ENCODE results near the gene ABCB8. TPM values are rescaled to one million over a fixed set of nuclear protein-coding genes. Genes with fewer than 3 reads are reported as not detected.

ABCB8 gene
- total and polyA plus RNA-seq, 9 of the 15 experiments (the other 6 are each of a cell fraction or from before 2014, with no cell fraction given): 7.6 to 106 (median 36.3) TPM

DNA sequence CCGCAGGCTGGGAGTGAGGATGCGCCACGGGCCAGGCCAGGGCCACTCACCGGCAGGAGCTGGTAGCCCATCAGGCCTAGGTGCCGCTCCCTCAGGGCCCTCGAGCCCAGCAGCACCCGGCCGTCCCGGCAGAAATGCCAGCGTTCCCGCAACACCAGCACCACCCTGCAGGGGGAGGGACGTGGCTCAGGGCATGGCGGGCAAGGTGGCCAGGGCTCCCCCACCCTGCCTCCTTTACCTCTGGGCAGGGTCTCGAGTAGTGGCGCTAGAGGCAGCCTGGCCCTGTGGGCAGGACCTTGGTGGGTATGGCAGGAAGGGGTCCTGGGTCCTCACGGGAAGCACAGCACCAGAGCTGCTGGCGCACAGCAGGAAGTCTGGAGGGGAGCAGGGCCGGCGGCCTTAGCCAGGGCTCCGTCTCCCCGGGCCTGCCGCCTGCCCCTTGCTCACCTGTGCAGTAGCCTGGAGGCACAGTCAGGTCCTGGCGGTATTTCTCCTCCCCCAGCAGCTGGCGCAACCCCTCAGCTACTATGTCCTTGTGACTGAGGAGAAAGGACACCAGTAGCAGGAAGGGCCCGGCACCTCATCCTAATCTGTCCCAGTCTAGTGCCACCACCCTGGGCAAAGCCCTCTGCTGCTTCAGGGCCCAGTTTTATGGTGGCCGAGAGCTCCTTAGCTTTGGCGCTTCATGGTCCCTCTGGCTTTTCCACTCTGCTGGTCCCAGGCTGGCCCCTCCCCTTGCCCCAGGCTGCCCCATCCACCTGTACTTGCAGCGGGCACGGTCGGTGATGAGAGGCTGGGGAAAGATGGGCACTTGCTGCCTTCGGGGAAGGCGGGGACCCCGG is 48.8 kb downstream of the ABCB8 start (continued):
- TF ChIP-seq, protein P1, sequence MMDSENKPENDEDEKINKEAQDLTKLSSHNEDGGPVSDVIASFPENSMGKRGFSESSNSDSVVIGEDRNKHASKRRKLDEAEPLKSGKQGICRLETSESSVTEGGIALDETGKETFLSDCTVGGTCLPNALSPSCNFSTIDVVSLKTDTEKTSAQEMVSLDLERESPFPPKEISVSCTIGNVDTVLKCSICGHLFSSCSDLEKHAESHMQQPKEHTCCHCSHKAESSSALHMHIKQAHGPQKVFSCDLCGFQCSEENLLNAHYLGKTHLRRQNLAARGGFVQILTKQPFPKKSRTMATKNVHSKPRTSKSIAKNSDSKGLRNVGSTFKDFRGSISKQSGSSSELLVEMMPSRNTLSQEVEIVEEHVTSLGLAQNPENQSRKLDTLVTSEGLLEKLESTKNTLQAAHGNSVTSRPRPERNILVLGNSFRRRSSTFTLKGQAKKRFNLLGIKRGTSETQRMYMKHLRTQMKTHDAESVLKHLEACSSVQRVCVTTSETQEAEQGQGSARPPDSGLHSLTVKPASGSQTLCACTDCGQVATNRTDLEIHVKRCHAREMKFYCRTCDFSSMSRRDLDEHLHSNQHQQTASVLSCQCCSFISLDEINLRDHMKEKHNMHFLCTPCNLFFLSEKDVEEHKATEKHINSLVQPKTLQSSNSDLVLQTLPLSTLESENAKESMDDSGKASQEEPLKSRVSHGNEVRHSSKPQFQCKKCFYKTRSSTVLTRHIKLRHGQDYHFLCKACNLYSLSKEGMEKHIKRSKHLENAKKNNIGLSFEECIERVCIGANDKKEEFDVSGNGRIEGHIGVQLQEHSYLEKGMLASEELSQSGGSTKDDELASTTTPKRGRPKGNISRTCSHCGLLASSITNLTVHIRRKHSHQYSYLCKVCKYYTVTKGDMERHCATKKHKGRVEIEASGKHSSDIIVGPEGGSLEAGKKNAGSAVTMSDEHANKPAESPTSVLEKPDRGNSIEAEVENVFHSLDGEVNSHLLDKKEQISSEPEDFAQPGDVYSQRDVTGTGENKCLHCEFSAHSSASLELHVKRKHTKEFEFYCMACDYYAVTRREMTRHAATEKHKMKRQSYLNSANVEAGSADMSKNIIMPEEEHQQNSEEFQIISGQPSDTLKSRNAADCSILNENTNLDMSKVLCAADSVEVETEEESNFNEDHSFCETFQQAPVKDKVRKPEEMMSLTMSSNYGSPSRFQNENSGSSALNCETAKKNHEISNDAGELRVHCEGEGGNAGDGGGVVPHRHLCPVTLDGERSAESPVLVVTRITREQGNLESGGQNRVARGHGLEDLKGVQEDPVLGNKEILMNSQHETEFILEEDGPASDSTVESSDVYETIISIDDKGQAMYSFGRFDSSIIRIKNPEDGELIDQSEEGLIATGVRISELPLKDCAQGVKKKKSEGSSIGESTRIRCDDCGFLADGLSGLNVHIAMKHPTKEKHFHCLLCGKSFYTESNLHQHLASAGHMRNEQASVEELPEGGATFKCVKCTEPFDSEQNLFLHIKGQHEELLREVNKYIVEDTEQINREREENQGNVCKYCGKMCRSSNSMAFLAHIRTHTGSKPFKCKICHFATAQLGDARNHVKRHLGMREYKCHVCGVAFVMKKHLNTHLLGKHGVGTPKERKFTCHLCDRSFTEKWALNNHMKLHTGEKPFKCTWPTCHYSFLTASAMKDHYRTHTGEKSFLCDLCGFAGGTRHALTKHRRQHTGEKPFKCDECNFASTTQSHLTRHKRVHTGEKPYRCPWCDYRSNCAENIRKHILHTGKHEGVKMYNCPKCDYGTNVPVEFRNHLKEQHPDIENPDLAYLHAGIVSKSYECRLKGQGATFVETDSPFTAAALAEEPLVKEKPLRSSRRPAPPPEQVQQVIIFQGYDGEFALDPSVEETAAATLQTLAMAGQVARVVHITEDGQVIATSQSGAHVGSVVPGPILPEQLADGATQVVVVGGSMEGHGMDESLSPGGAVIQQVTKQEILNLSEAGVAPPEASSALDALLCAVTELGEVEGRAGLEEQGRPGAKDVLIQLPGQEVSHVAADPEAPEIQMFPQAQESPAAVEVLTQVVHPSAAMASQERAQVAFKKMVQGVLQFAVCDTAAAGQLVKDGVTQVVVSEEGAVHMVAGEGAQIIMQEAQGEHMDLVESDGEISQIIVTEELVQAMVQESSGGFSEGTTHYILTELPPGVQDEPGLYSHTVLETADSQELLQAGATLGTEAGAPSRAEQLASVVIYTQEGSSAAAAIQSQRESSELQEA (IDR thresholded peaks at IDR 0.05; ENCODE audit: low read depth): no peak
- TF ChIP-seq HNRNPL (IDR thresholded peaks at IDR 0.05; ENCODE audit: low read depth, low read length): peak; percentile 98
- no peak for TF ChIP-seq CBX5 (IDR thresholded peaks at IDR 0.05; ENCODE audit: borderline replicate concordance, low read depth)
- TF ChIP-seq ZNF583 (CRISPR knock-in tag; IDR thresholded peaks at IDR 0.05): no peak
- TF ChIP-seq PHF20 (IDR thresholded peaks at IDR 0.05; ENCODE audit: partially characterized antibody): no peak
- TF ChIP-seq RUNX1 (IDR thresholded peaks at IDR 0.05; ENCODE audit: low read depth): no peak
- TF ChIP-seq PYGO2 (tag; IDR thresholded peaks at IDR 0.05): no peak
- TF ChIP-seq RBM14 (IDR thresholded peaks at IDR 0.05; ENCODE audit: borderline replicate concordance, insufficient read depth, low read depth, low read length): 0 out of 2 replicates have a peak, but pooled peaks have one; percentile 8
- no peak for TF ChIP-seq PRPF4 (IDR thresholded peaks at IDR 0.05; ENCODE audit: insufficient read depth, low read depth, low read length, poor library complexity, severe bottlenecking)
- TF ChIP-seq, protein P2, sequence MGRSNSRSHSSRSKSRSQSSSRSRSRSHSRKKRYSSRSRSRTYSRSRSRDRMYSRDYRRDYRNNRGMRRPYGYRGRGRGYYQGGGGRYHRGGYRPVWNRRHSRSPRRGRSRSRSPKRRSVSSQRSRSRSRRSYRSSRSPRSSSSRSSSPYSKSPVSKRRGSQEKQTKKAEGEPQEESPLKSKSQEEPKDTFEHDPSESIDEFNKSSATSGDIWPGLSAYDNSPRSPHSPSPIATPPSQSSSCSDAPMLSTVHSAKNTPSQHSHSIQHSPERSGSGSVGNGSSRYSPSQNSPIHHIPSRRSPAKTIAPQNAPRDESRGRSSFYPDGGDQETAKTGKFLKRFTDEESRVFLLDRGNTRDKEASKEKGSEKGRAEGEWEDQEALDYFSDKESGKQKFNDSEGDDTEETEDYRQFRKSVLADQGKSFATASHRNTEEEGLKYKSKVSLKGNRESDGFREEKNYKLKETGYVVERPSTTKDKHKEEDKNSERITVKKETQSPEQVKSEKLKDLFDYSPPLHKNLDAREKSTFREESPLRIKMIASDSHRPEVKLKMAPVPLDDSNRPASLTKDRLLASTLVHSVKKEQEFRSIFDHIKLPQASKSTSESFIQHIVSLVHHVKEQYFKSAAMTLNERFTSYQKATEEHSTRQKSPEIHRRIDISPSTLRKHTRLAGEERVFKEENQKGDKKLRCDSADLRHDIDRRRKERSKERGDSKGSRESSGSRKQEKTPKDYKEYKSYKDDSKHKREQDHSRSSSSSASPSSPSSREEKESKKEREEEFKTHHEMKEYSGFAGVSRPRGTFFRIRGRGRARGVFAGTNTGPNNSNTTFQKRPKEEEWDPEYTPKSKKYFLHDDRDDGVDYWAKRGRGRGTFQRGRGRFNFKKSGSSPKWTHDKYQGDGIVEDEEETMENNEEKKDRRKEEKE (IDR thresholded peaks at IDR 0.05; ENCODE audit: borderline replicate concordance in 1 of 2, control insufficient read depth in 1 of 2, low read depth in 2 of 2, low read length in 1 of 2): no peak
- TF ChIP-seq, protein P3, sequence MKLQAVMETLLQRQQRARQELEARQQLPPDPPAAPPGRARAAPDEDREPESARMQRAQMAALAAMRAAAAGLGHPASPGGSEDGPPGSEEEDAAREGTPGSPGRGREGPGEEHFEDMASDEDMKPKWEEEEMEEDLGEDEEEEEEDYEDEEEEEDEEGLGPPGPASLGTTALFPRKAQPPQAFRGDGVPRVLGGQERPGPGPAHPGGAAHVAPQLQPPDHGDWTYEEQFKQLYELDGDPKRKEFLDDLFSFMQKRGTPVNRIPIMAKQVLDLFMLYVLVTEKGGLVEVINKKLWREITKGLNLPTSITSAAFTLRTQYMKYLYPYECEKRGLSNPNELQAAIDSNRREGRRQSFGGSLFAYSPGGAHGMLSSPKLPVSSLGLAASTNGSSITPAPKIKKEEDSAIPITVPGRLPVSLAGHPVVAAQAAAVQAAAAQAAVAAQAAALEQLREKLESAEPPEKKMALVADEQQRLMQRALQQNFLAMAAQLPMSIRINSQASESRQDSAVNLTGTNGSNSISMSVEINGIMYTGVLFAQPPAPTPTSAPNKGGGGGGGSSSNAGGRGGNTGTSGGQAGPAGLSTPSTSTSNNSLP (IDR thresholded peaks at IDR 0.05; ENCODE audit: borderline replicate concordance, low read depth, low read length): no peak

Measured in K562 (cell line).